Measurements from ENCODE around the gene ZGRF1.
"Not testable (repeated sequence)": the region's sequence is repeated elsewhere in the genome, so short reads cannot be mapped to it uniquely, and the experiment has no call there.

Gene ZGRF1

DNA sequence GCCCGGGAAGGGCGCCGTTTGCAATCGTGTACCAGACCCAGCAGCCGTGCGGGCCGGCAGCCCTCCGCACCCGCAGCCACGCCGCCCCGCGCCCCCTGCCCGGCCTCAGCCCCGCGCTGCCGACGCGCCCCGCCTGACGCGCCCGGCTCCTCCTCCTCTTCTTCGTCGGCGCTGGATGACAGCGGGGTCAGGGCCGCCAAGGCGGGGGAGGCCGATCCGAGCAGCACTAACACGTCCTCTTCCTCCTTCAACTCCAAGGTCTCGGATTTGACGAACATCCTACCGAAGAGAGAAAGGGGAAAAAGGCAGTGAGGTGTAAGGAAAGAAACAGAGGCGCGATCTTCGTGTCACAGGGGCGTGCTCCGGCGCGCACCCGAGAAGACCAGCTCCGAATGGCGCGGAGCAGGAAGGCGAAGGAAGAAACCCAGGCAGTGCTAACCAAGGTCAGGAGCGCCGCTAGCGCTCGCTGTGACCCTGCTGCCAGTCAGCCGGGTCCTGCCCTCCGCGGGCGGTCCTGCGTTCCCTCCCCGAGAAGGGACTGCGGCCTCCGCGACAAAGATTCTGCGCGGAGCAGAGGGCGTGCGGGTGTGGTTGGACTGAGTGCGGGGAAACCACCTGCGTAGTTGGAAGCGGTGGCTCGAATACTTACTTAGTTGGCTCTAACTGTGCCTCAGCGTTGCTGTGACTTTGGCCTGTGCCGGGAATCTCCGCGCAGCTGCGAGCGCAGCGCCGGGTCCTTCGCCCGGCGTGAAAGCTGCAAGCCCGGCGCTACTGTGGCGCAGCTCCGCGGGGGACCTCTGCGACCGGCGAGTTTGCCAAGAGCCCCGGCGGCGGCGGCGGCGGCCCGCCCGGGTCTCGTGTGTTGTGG is 121.3 kb downstream of the ZGRF1 start:
- no peak for DNase-seq (ENCODE audit: low read depth)

DNA sequence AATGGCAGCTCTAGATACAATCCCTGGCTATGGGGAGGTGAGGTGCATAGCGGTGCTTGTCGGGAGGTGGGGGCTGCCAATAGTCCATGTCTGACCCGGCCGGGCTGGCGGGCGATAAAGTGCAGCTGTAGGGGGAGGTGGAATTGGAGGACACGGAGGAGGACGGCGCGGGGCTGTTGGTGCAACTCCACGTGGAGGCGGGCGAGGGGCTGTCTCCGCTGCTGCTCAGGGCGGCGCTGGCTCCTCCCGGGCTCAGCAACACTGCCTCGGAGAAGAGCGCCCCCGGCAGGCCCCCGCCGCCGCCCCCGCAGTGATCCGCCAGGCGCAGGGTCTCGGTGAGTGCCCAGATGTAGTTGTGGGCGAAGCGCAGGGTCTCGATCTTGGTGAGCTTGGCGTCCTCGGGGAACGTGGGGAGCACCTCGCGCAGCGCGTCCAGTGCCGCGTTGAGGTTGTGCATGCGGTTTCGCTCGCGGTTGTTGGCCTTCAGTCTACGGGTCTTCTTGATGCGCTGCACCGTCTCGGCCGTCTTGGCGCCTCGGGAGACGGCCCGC is 122.0 kb downstream of the ZGRF1 start:
- no peak for DNase-seq (ENCODE audit: low read depth)

DNA sequence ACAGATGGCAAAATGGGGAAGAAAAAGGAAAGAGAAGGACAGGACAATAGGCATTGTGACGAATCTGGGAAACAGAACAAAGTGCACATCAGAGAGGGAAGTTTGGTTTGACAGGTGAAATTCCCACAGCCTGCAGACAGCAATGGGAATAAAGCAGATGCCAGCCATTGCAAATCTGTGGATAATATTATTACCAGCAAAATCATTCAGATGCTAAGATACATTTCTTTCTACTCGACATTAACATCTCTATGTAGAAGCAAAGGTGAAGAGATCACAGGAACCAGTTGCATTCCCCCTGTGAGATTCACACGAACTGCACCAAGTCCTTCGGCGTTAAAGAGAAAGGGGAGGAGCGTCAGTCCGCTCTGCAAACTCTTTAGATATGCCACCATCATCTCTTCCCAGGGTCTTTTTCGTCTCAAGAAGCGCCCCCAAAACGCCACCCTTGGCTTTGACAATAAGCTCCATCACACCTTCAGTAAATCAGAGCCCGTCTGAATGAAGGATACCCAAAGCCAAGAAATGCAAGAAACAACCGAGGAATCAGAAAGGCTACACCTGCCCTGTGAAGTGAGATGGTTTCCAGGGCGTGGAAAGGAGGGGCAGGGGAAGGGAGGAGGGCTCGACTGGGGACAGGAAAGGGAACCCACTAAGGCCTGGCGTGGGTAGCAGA is 122.6 kb downstream of the ZGRF1 start:
- no peak for DNase-seq (ENCODE audit: low read depth)

DNA sequence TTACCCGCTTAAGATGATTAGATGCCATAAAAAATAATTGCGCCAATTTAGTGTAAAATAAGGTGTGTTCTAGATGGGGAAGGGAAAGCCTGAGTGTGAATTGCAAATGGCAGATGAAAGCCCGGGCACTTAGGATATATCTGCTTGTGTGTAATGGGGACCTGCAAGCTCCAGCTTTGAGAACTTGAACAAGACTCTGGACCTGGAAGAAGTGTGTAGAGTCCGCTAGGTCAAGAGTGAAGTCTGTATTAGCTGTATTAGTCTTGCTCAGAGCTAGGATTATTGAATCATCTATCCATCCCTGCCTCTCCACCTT is 124.9 kb downstream of the ZGRF1 start:
- no peak for DNase-seq (ENCODE audit: low read depth)

DNA sequence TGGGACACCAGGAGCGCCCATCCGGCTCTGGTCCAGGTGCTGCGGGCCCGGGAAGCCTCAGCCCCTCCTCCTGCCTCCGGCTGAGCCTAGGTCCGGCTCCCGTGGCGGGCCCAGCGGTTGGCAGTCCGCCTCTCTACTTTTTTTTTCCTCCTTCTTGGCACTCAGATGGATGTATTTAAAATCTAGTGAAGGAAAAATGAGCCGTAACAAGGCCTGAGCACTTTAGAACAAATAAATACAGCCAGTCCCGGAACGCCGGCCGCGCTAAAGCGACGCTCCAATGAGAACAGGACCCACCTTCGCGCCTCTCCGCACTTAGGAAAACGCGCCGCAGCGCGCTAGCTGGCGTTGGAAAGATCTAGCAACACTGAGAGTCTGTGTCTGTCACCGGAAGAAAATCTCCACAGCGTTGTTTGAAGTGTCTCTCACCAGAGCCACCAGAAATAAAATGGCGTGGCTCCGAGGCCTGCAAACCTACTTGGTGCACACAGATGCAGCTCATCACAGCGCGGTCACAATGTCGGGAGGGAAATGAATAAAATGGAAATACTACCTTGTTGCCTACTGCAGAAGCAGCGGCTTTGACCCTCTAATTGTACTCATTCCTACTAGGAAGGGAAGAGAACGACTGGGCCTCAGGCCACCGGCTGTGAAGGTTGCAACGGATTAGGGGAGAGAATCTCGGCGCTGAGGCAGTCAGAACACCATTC is 125.5 kb downstream of the ZGRF1 start:
- DNase-seq (ENCODE audit: low read depth): no peak

DNA sequence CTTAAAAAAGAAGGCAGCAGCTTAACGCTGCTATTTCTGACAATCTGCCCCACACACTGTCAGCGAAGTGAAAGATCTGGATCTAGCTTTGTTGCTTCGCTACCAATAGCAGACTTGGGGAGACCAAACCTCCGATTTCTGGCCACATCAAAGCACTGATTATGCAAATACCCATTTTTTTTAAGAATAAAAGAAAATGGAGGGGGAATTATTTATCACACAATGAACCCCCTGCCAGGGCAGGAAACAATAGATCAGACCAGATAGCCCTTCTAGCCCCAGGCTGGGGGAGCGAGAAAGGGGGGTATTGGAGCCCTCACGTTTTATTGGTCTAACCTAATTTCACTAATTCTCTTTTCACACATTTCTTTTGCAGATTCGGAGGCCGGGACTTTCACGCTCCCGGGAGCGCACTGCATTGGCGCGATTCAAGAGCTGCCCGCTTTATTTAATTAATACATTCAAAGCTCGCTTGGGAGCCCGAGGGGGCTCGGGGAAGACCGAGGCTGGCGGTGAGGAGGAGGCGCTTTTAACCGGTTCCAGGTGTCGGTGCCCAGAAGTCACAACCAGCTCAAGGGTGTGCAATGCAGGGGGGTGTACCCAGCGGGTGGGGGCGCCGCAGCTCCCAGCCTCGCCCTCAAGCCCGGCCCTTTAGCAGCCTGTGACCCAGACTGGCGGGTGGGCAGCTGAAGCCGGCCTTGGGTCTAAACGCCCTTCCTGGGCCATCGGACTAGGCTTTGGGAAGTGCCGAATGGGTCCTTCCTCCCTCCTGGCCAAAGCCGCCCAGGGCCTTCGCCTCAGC is 126.2 kb downstream of the ZGRF1 start:
- no peak for DNase-seq (ENCODE audit: low read depth)

DNA sequence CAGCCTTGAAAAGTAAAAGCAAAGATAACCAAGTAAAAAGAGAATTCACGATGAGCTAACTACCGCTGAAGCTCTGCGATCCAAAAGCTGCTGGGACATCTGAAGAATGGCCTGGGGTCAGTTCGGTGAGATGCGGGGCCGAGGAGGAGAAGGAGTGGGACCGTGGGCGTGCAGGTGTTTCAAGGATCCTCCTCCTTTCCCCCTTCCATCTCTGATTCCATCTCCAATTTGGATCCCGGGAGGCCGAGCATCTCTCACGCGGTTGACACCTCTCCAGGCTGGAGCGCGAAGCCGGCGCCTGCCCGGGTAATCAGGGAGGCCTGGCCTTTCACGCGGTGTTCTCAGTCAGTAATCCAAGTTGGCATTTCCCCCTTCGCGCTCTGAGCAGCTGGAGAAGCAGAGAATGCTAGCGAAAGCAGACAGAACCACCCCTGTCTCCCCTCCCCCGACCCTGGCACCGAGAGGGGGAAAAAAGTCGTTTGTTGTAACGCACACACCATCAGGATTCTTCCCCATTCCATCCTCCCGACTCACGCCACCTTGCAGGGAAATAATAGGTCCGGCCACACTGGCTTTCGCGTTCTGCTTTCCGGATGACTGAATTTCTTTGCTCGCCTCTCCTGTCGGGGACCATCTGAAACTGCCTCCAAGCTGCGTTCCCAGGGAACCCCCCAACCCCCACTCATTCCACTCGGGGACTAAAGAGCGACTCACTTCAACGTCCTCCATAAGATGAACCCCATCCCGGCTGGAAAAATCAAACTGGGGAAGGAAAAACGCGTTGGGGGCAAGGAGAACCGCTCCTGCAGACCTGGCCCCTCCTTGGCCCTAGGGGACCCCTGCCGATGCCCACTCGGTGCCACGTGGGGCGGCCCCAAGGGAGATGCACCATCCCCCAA is 127.2 kb downstream of the ZGRF1 start:
- DNase-seq (ENCODE audit: low read depth): no peak

DNA sequence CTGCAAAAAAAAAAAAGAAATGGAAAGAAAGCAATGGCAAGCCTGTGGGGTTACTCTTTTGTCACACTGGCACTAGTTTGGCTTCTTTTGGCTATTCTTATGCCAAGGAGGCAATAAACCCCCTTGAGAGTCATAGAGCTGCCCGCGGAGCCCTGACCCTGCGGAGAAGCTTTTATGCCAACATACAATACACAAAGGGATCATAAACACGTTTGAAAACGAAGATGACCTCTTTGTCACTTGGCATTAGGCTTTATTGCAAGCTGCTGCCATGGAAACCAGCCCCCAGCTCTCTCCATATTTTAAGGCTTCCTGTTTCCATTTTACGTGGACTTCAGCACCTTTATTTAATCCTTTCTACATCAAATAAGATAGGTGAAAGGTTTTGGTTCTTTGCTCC is 128.4 kb downstream of the ZGRF1 start:
- no peak for DNase-seq (ENCODE audit: low read depth)

DNA sequence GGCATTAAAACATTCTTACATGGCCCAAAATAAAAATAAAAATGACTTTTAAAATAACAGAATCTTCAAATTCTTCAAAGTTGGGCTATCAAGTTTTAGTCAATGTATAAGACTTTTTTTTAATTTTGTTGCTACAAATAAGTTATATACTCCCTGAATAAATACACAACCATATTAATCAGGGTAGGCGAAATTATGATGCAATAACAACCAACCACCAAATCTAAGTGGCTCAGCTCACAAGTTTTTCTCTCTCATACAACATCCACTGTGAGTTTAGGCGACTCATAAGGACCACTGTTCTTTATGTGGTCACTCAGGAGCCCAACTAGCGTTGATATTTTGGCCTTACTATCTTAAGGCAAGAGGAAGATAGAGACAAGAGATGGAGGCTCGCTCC is 131.9 kb downstream of the ZGRF1 start:
- no peak for DNase-seq (ENCODE audit: low read depth)

DNA sequence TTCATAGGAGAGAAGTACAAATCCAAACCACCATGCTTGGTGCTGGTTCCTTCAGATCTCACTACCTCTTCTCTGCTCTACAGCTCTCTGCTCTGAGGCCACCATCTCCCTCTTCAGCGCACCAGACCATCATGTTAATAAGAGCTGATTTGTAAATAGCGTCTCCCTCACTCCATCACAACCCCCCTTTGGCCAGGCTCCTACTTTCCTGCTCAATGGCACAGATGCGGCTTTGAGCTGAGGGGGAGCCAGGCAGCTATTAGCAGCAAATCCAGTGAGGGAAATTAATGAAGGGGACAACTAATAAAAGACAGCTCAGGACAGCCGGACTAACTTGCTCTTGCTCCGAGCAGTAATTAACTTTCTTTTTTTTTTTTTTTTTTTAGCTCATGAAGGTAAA is 133.8 kb downstream of the ZGRF1 start:
- no peak for DNase-seq (ENCODE audit: low read depth)

DNA sequence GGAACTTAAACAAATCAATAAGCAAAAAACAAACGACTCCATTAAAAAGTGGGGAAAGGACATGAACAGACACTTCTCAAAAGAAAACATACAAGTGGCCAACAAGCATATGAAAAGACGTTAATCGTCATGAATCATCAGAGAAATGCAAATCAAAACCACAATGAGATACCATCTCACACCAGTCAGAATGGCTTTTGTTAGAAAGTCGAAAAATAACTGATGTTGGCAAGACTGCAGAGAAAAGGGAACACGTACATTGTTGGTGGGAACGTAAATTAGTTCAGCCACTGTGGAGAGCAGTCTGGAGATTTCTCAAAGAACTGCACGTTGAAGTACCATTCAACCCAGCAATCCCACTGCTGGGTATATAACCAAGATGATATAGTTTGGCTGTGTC is 144.4 kb downstream of the ZGRF1 start:
- DNase-seq (ENCODE audit: low read depth): no peak

DNA sequence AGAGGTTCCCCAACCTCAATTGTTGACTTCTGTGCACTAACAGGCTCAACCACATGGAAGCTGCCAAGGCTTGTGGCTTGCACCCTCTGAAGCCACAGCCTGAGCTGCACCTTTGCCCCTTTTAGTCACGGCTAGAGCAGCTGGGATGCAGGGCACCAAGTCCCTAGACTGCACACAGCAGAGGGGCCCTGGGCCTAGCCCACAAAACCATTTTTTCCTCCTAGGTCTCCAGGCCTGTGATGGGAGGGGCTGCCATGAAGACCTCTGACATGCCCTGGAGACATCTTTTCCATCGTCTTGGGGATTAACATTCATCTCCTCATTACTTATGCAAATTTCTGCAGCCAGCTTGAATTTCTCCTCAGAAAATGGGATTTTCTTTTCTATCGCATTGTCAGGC is 145.9 kb downstream of the ZGRF1 start:
- not testable (repeated sequence) for DNase-seq (ENCODE audit: low read depth)
